ENCODE measurements around the gene THADA.

The THADA gene

DNA sequence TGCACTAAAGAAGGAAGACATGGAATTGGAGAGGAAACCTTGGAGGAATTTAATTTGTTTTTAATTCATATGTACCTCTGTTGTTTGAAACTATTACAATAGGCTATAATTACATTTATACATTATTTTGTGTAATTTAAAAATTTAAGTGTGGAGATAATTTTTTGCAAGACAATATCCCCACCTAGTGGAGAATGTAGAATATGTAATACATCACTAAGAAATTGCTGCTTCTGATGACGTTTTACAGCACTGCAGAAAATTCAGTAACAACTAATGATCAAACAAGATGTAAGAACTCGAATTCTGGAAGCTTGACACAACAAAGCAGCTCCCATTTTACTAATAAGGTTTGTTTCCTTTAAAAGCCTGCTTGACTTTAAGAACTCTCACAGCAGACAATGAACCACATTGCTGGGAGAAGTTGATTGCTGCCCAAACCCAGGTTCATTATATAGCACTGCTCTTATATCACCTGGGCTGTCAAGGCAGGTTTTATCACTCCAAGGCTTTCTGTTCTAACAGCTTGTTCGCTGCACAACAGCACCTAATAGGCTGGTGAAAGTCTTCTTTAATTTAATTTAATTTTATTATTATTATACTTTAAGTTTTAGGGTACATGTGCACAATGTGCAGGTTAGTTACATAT lies 53.4 kb downstream of the THADA start:
- CTCF ChIA-PET, result interaction anchor here (0.7 to 3.7 kb wide), 19 partner anchors 10 to 868 kb away, joined by 3 to 27 read pairs (median 7); no protein-coding TSS in a partner anchor
- TF ChIP-seq, protein P1, sequence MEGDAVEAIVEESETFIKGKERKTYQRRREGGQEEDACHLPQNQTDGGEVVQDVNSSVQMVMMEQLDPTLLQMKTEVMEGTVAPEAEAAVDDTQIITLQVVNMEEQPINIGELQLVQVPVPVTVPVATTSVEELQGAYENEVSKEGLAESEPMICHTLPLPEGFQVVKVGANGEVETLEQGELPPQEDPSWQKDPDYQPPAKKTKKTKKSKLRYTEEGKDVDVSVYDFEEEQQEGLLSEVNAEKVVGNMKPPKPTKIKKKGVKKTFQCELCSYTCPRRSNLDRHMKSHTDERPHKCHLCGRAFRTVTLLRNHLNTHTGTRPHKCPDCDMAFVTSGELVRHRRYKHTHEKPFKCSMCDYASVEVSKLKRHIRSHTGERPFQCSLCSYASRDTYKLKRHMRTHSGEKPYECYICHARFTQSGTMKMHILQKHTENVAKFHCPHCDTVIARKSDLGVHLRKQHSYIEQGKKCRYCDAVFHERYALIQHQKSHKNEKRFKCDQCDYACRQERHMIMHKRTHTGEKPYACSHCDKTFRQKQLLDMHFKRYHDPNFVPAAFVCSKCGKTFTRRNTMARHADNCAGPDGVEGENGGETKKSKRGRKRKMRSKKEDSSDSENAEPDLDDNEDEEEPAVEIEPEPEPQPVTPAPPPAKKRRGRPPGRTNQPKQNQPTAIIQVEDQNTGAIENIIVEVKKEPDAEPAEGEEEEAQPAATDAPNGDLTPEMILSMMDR (IDR thresholded peaks at IDR 0.05; ENCODE audit: control extremely low read depth, extremely low read depth, low read depth, missing control alignments), result peak; percentile 47
- DNase-seq (ENCODE audit: extremely low spot score), result peak; percentile 36
- POLR2A ChIA-PET, result no interaction called here

GRCh38 chr2:43541165-43541564 lies 54.7 kb downstream of the THADA start:
- ChIA-PET POLR2A (no interaction called here), CTCF (interaction anchor here (0.7 to 3.7 kb wide), 22 partner anchors 8 to 687 kb away, joined by 3 to 27 read pairs (median 7); no protein-coding TSS in a partner anchor)
- DNase-seq (ENCODE audit: extremely low spot score), result no peak
- TF ChIP-seq, protein P1 (IDR thresholded peaks at IDR 0.05; ENCODE audit: control extremely low read depth, extremely low read depth, low read depth, missing control alignments), result no peak

- TF ChIP-seq, protein P1 (IDR thresholded peaks at IDR 0.05; ENCODE audit: control extremely low read depth, extremely low read depth, low read depth, missing control alignments), result no peak
- ChIA-PET CTCF (interaction anchor here (1.3 to 3.7 kb wide), 11 partner anchors 10 to 711 kb away, joined by 4 to 27 read pairs (median 9); no protein-coding TSS in a partner anchor), POLR2A (no interaction called here)
- DNase-seq (ENCODE audit: extremely low spot score), result no peak
Observed at GRCh38 chr2:43540021-43540779, 55.6 kb downstream of the THADA start.

DNA sequence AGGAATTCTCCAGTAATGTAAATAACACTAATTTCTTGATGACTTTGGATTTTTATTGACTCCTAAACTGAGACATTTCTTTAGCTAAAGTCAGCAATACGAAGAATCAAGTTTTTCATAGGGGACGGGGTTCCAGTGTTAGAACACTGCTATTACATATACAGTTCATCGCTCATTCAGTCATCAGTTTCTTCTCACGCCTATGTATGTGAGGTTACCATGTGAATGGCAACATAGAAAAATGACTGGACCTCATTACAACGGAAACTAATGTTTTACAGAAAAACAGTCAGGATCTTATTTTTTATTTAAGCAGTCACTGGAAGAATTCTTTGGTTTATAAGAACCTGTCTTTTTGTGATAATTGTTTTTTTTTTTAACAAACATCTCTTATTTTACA lies 56.4 kb downstream of the THADA start:
- ChIA-PET POLR2A (interaction anchor here (0.7 kb wide), 1 partner anchor 313 kb away, joined by 3 read pairs; the partner anchor contains the start of gene ZFP36L2), CTCF (interaction anchor here (1.3 to 3.7 kb wide), 10 partner anchors 11 to 710 kb away, joined by 3 to 27 read pairs (median 8); no protein-coding TSS in a partner anchor)
- TF ChIP-seq, protein P1 (IDR thresholded peaks at IDR 0.05; ENCODE audit: control extremely low read depth, extremely low read depth, low read depth, missing control alignments), result no peak
- no peak for DNase-seq (ENCODE audit: extremely low spot score)

DNA sequence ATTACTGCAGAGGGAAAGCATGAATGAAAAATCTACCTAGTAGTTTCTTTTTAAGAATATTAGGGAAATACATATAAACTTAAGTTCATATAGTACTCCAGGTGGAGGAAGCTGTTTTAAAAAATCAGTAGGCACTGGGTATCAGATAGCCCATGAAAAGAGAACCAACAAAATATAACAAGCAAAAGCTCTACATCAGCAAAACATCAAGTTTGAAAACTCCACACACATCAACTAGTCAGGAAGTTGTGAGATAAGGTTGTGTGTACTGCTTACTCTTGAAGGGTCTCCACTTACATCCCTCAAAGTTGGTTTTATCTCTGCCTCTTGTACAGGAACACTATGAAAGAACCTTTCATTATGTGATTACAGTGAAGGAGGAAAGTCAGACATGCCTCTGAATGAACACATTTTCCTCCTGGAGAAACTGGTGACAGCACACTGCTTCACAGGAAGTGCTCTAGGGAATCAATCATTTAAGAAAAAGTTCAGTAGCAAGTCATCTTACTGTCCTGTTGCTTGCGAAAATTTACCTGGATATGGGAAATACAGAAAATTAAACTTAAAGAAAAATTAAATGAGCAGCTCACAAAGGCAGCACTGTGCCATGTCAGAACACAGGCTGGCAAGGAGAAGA lies 57.7 kb downstream of the THADA start:
- DNase-seq (ENCODE audit: extremely low spot score), result no peak
- POLR2A ChIA-PET, result no interaction called here
- CTCF ChIA-PET, result interaction anchor here (0.7 to 3.2 kb wide), 14 partner anchors 9 to 710 kb away, joined by 3 to 11 read pairs (median 3); partner anchors contain the start of gene ZFP36L2
- TF ChIP-seq, protein P1 (IDR thresholded peaks at IDR 0.05; ENCODE audit: control extremely low read depth, extremely low read depth, low read depth, missing control alignments), result no peak

DNA sequence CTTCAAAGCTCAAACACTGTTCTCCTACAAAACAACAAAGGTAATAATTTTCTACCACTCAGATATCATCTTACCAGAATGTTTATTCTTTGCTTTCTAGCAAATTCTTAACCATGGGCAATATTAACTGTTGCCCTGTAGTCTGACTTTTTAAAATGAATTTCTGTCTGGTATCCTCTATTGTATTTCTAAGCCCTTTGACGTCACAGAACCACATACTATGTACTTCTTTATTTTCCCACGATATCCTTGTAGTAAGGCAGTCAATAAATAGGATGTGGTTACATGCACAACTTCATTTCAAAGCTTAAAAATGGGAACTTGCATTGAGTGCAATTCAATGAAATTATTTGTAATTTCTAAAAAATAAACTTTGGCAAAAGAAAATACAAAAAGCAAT lies 58.7 kb downstream of the THADA start:
- no peak for DNase-seq (ENCODE audit: extremely low spot score)
- TF ChIP-seq, protein P1 (IDR thresholded peaks at IDR 0.05; ENCODE audit: control extremely low read depth, extremely low read depth, low read depth, missing control alignments), result no peak
- ChIA-PET CTCF (interaction anchor here (1.0 to 2.3 kb wide), 11 partner anchors 8 to 709 kb away, joined by 3 to 11 read pairs (median 3); partner anchors contain the start of gene ZFP36L2), POLR2A (no interaction called here)
